H1 (cell line): ENCODE measurements around the gene SMARCAL1. TPM values are rescaled to one million over a fixed set of nuclear protein-coding genes. Genes with fewer than 3 reads are reported as not detected.

Experiments
- CHD7 ChIP-seq: fragments of 300-600 bp; sonication (generic); IDR thresholded peaks from 2 replicates; pipeline ENCODE4 v1.7.1; 2012; ENCODE audit warnings: low read length, moderate library complexity, mild to moderate bottlenecking, inconsistent platforms; ENCODE audit not compliant: insufficient replicate concordance
- EGR1 ChIP-seq: IDR thresholded peaks from 2 replicates; pipeline ENCODE4 v1.6.1; 2011; ENCODE audit warnings: low read depth, low read length, borderline replicate concordance
- GTF2F1 ChIP-seq: IDR thresholded peaks from 2 replicates; pipeline ENCODE4 v1.6.1; 2012; ENCODE audit warnings: low read depth, low read length, improper control_type of control experiment, borderline replicate concordance
- JUND ChIP-seq: IDR thresholded peaks from 2 replicates; pipeline ENCODE4 v1.6.1; 2011; ENCODE audit warnings: mild to moderate bottlenecking, improper control_type of control experiment, low read length
- NRF1 ChIP-seq: IDR thresholded peaks from 2 replicates; pipeline ENCODE4 v1.6.1; 2011; ENCODE audit warnings: mild to moderate bottlenecking, low read depth, low read length, improper control_type of control experiment
- POLR2A ChIP-seq, 2 experiments: IDR thresholded peaks; 1 replicate in 1 of 2; 2 replicates in 1 of 2; pipeline ENCODE4 v1.6.1; 2011; ENCODE audit warnings: low read depth in 2 of 2, low read length in 2 of 2, mild to moderate bottlenecking in 2 of 2; ENCODE audit errors: control extremely low read depth in 1 of 2
- SIX5 ChIP-seq: IDR thresholded peaks from 2 replicates; pipeline ENCODE4 v1.6.1; 2011; ENCODE audit warnings: mild to moderate bottlenecking, low read depth, low read length
- SP1 ChIP-seq: IDR thresholded peaks from 2 replicates; pipeline ENCODE4 v1.6.1; 2011; ENCODE audit warnings: low read depth, low read length
- SP2 ChIP-seq: IDR thresholded peaks from 2 replicates; pipeline ENCODE4 v1.6.1; 2012; ENCODE audit warnings: mild to moderate bottlenecking, low read length, inconsistent platforms
- SRF ChIP-seq: IDR thresholded peaks from 2 replicates; pipeline ENCODE4 v1.6.1; 2011; ENCODE audit warnings: mild to moderate bottlenecking, low read depth, low read length, moderate library complexity
- SUZ12 ChIP-seq: fragments of 200-600 bp; sonication (generic); IDR thresholded peaks from 2 replicates; pipeline ENCODE4 v1.6.1; 2012; ENCODE audit warnings: mild to moderate bottlenecking, inconsistent platforms, low read length, moderate library complexity, mixed read lengths
- TAF1 ChIP-seq: IDR thresholded peaks from 2 replicates; pipeline ENCODE4 v1.6.1; 2011; ENCODE audit warnings: mild to moderate bottlenecking, low read depth, low read length
- polyA plus RNA-seq, 7 experiments: library from polyadenylated mRNA; depleted of rRNA in 3 of 7; stranded (reverse) in 5 of 7; unstranded in 2 of 7; fragments of >200 nt in 5 of 7; fragments of 200-250 nt in 2 of 7; gene quantifications; 1 replicate in 5 of 7; 2 replicates in 1 of 7; 4 replicates in 1 of 7; pipeline versions ENCODE4 v1.2.1 to v1.2.3, GENCODE V29; 2011 to 2013; ENCODE audit warnings: missing spikeins in 2 of 7, mixed read lengths in 2 of 7
- total RNA-seq: library from RNA; stranded (reverse); fragmentation: NEBNext Ultra II Directional; extraction: Animal tissue kit (Norgen Biotek cat#: 25700); gene quantifications from 2 replicates; pipeline ENCODE4 v1.2.1, GENCODE V29; 2021

The SMARCAL1 gene
- total and polyA plus RNA-seq, 2 of the 8 experiments (the other 6 are each of a cell fraction or from before 2014, with no cell fraction given): 17.6 to 17.9 TPM

GRCh38 chr2:216502381-216503158, 90.3 kb downstream of the SMARCAL1 start (continued):
- TF ChIP-seq SP1 (no peak), GTF2F1 (no peak), NRF1 (no peak), CHD7 (peak; percentile 24), SIX5 (no peak), TAF1 (no peak), EGR1 (no peak), POLR2A (IDR thresholded peaks at IDR 0.05; ENCODE audit: control extremely low read depth in 1 of 2, low read depth in 2 of 2, low read length in 2 of 2) (peak; percentile 46 to 69), SRF (no peak), SUZ12 (no peak), JUND (no peak), SP2 (no peak)
